Activated CD4-positive, alpha-beta T cell treated with anti-CD3 and anti-CD28 coated beads, Interleukin-2, amount 10 ng/mL, durations not matched to agents 7 days and 5 days (primary cell): Measurements from ENCODE around the gene C16orf96. TPM values are rescaled to one million over a fixed set of nuclear protein-coding genes. Genes with fewer than 3 reads are reported as not detected.
"Not testable (repeated sequence)": the region's sequence is repeated elsewhere in the genome, so short reads cannot be mapped to it uniquely, and the experiment has no call there.

Experiments
- CTCF ChIA-PET: fragments of 350-600 bp; sonication (Branson Sonifier 250); formaldehyde crosslinking; loops from one replicate; lab custom pipeline; 2021; ENCODE audit warnings: antibody characterized with exemption; lab: Charles Lee
- POLR2A ChIA-PET: fragments of 350-600 bp; sonication (Branson Sonifier 250); formaldehyde crosslinking; loops from one replicate; lab custom pipeline; 2021; ENCODE audit warnings: antibody characterized with exemption; lab: Charles Lee
- DNase-seq: peaks from one replicate; pipeline ENCODE4 v3.0.0-alpha.2; 2020
- H3K27ac Mint-ChIP-seq: one replicate; pipeline ENCODE4 v1.8.0; 2021; ENCODE audit warnings: mild to moderate bottlenecking, moderate library complexity, mixed read lengths
- H3K27me3 Mint-ChIP-seq: one replicate; pipeline ENCODE4 v1.8.0; 2021; ENCODE audit warnings: mixed read lengths
- H3K36me3 Mint-ChIP-seq: one replicate; pipeline ENCODE4 v1.8.0; 2021; ENCODE audit warnings: low read depth, mixed read lengths
- H3K4me1 Mint-ChIP-seq: one replicate; pipeline ENCODE4 v1.8.0; 2021; ENCODE audit warnings: mixed read lengths
- H3K4me3 Mint-ChIP-seq: one replicate; pipeline ENCODE4 v1.8.0; 2021; ENCODE audit warnings: mild to moderate bottlenecking, moderate library complexity, mixed read lengths
- H3K9me3 Mint-ChIP-seq: one replicate; pipeline ENCODE4 v1.8.0; 2021; ENCODE audit warnings: mixed read lengths
- total RNA-seq, 2 experiments: library from RNA; stranded (reverse); gene quantifications; one replicate each; pipeline ENCODE4 v1.2.3, GENCODE V29; 2021

The C16orf96 gene
- total RNA-seq, 2 experiments from 2014 or later = 0.21 to 0.22 TPM

- peaks cover 12% of the 10 kb centered on the region for H3K36me3 Mint-ChIP-seq
- ChIA-PET POLR2A (no interaction called here), CTCF (interaction anchor here (1.8 kb wide), 1 partner anchor 8 kb away, joined by 4 read pairs; no protein-coding TSS in a partner anchor)
- no peak overlapping the region for H3K4me3 Mint-ChIP-seq
- DNase-seq = no peak
- no peak overlapping the region for H3K27ac Mint-ChIP-seq
- peaks cover 6% of the 10 kb centered on the region for H3K9me3 Mint-ChIP-seq
- peaks cover 10% of the 10 kb centered on the region for H3K4me1 Mint-ChIP-seq
- H3K27me3 Mint-ChIP-seq = peaks cover 5% of the 10 kb centered on the region
These were observed 11.7 kb upstream of the C16orf96 start for GRCh38 chr16:4544473-4544872.

- no peak for DNase-seq
- peaks cover 10% of the 10 kb centered on the region for H3K4me1 Mint-ChIP-seq
- H3K4me3 Mint-ChIP-seq = no peak overlapping the region
- H3K9me3 Mint-ChIP-seq = no peaks in the 10 kb centered on the region
- H3K27me3 Mint-ChIP-seq = peaks cover 6% of the 10 kb centered on the region
- POLR2A ChIA-PET = interaction anchor here (1.2 kb wide), 1 partner anchor 9 kb away, joined by 3 read pairs; the partner anchor contains the start of gene CDIP1
- CTCF ChIA-PET = interaction anchor here (0.7 to 1.8 kb wide), 13 partner anchors 9 to 231 kb away, joined by 3 to 19 read pairs (median 4); partner anchors contain the start of genes CDIP1 and HMOX2
- no peaks in the 10 kb centered on the region for H3K36me3 Mint-ChIP-seq
- no peak overlapping the region for H3K27ac Mint-ChIP-seq
These were observed 8.0 kb upstream of the C16orf96 start for GRCh38 chr16:4548124-4548523.

- no peak for DNase-seq
- peaks cover 4% of the 10 kb centered on the region for H3K27me3 Mint-ChIP-seq
- no peaks in the 10 kb centered on the region for H3K36me3 Mint-ChIP-seq
- CTCF ChIA-PET = interaction anchor here (0.6 to 1.5 kb wide), 5 partner anchors 10 to 338 kb away, joined by 3 to 9 read pairs (median 3); no protein-coding TSS in a partner anchor
- H3K4me3 Mint-ChIP-seq = no peak overlapping the region
- no peaks in the 10 kb centered on the region for H3K9me3 Mint-ChIP-seq
- H3K27ac Mint-ChIP-seq = no peak overlapping the region
- POLR2A ChIA-PET = no interaction called here
- peaks cover 10% of the 10 kb centered on the region for H3K4me1 Mint-ChIP-seq
These were observed 5.5 kb upstream of the C16orf96 start for GRCh38 chr16:4550591-4550990.

GRCh38 chr16:4552541-4552940, 3.6 kb upstream of the C16orf96 start:
- Mint-ChIP-seq H3K4me3 (no peak overlapping the region), H3K4me1 (peaks cover 8% of the 10 kb centered on the region), H3K36me3 (no peaks in the 10 kb centered on the region), H3K27ac (no peak overlapping the region), H3K9me3 (no peaks in the 10 kb centered on the region), H3K27me3 (peaks cover 3% of the 10 kb centered on the region)
- ChIA-PET POLR2A (no interaction called here), CTCF (interaction anchor here (0.6 to 2.1 kb wide), 6 partner anchors 38 to 137 kb away, joined by 3 to 6 read pairs (median 4); partner anchors contain the start of gene HMOX2)
- no peak for DNase-seq

GRCh38 chr16:4556580-4556979, 440 bp downstream of the C16orf96 start:
- Mint-ChIP-seq H3K27ac (no peak overlapping the region), H3K4me3 (no peak overlapping the region), H3K36me3 (no peaks in the 10 kb centered on the region), H3K4me1 (no peaks in the 10 kb centered on the region), H3K9me3 (no peaks in the 10 kb centered on the region), H3K27me3 (peaks cover 3% of the 10 kb centered on the region)
- ChIA-PET CTCF (interaction anchor here (1.0 kb wide), 1 partner anchor 51 kb away, joined by 6 read pairs; no protein-coding TSS in a partner anchor), POLR2A (no interaction called here)
- DNase-seq = no peak

GRCh38 chr16:4557973-4558372, 1.8 kb downstream of the C16orf96 start:
- Mint-ChIP-seq H3K27me3 (no peaks in the 10 kb centered on the region), H3K4me1 (no peaks in the 10 kb centered on the region), H3K9me3 (no peaks in the 10 kb centered on the region), H3K4me3 (no peak overlapping the region), H3K36me3 (no peaks in the 10 kb centered on the region), H3K27ac (no peak overlapping the region)
- DNase-seq = no peak
- ChIA-PET CTCF (interaction anchor here (1.5 kb wide), 1 partner anchor 36 kb away, joined by 3 read pairs; no protein-coding TSS in a partner anchor), POLR2A (no interaction called here)

GRCh38 chr16:4561596-4561995, 5.5 kb downstream of the C16orf96 start:
- no peaks in the 10 kb centered on the region for H3K27me3 Mint-ChIP-seq
- no peaks in the 10 kb centered on the region for H3K36me3 Mint-ChIP-seq
- CTCF ChIA-PET = interaction anchor here (1.3 to 2.8 kb wide), 2 partner anchors 13 to 17 kb away, joined by 3 to 8 read pairs; no protein-coding TSS in a partner anchor
- POLR2A ChIA-PET = no interaction called here
- no peak overlapping the region for H3K4me3 Mint-ChIP-seq
- peaks cover 2% of the 10 kb centered on the region for H3K4me1 Mint-ChIP-seq
- no peaks in the 10 kb centered on the region for H3K9me3 Mint-ChIP-seq
- H3K27ac Mint-ChIP-seq = no peak overlapping the region
- DNase-seq = no peak

- Mint-ChIP-seq H3K36me3 (no peaks in the 10 kb centered on the region), H3K4me3 (no peak overlapping the region), H3K27me3 (no peaks in the 10 kb centered on the region), H3K27ac (no peak overlapping the region), H3K9me3 (no peaks in the 10 kb centered on the region), H3K4me1 (peaks cover 2% of the 10 kb centered on the region)
- CTCF ChIA-PET = interaction anchor here (0.5 to 1.3 kb wide), 2 partner anchors 9 to 722 kb away, joined by 4 read pairs; no protein-coding TSS in a partner anchor
- DNase-seq = no peak
- POLR2A ChIA-PET = no interaction called here
These were observed 8.6 kb downstream of the C16orf96 start for GRCh38 chr16:4564661-4565267.

- DNase-seq = no peak
- Mint-ChIP-seq H3K27ac (no peak overlapping the region), H3K36me3 (no peaks in the 10 kb centered on the region), H3K27me3 (no peaks in the 10 kb centered on the region), H3K9me3 (no peaks in the 10 kb centered on the region), H3K4me1 (peaks cover 6% of the 10 kb centered on the region), H3K4me3 (no peak overlapping the region)
- ChIA-PET CTCF (no interaction called here), POLR2A (no interaction called here)
These were observed 10.0 kb downstream of the C16orf96 start for GRCh38 chr16:4566144-4566543.

- Mint-ChIP-seq H3K27me3 (no peaks in the 10 kb centered on the region), H3K27ac (no peak overlapping the region), H3K4me1 (peaks cover 13% of the 10 kb centered on the region), H3K9me3 (no peaks in the 10 kb centered on the region), H3K4me3 (no peak overlapping the region), H3K36me3 (no peaks in the 10 kb centered on the region)
- POLR2A ChIA-PET = no interaction called here
- no peak for DNase-seq
- CTCF ChIA-PET = interaction anchor here (0.7 kb wide), 1 partner anchor 81 kb away, joined by 3 read pairs; no protein-coding TSS in a partner anchor
These were observed 13.9 kb downstream of the C16orf96 start for GRCh38 chr16:4570086-4570485.

- H3K27ac Mint-ChIP-seq = no peak overlapping the region
- H3K36me3 Mint-ChIP-seq = no peaks in the 10 kb centered on the region
- peaks cover 13% of the 10 kb centered on the region for H3K4me1 Mint-ChIP-seq
- ChIA-PET POLR2A (no interaction called here), CTCF (interaction anchor here (0.6 to 1.3 kb wide), 4 partner anchors 14 to 86 kb away, joined by 3 to 5 read pairs (median 4); no protein-coding TSS in a partner anchor)
- H3K4me3 Mint-ChIP-seq = no peak overlapping the region
- H3K27me3 Mint-ChIP-seq = no peaks in the 10 kb centered on the region
- DNase-seq = no peak
- no peaks in the 10 kb centered on the region for H3K9me3 Mint-ChIP-seq
These were observed 14.7 kb downstream of the C16orf96 start for GRCh38 chr16:4570688-4571321.

- ChIA-PET CTCF (interaction anchor here (0.7 to 1.4 kb wide), 2 partner anchors 13 to 52 kb away, joined by 3 to 8 read pairs; partner anchors contain the start of gene MGRN1), POLR2A (no interaction called here)
- Mint-ChIP-seq H3K9me3 (no peaks in the 10 kb centered on the region), H3K4me1 (peaks cover 10% of the 10 kb centered on the region), H3K27me3 (no peaks in the 10 kb centered on the region), H3K4me3 (no peak overlapping the region), H3K27ac (no peak overlapping the region), H3K36me3 (no peaks in the 10 kb centered on the region)
- no peak for DNase-seq
These were observed 16.6 kb downstream of the C16orf96 start for GRCh38 chr16:4572715-4573114.

GRCh38 chr16:4573926-4574325, 17.8 kb downstream of the C16orf96 start:
- H3K4me3 Mint-ChIP-seq, H3K36me3 Mint-ChIP-seq, POLR2A ChIA-PET, H3K27ac Mint-ChIP-seq, DNase-seq, H3K27me3 Mint-ChIP-seq, H3K9me3 Mint-ChIP-seq: not testable (repeated sequence)
- peaks cover 10% of the 10 kb centered on the region for H3K4me1 Mint-ChIP-seq
- CTCF ChIA-PET = interaction anchor here (0.5 to 1.9 kb wide), 4 partner anchors 9 to 212 kb away, joined by 3 to 4 read pairs (median 3); no protein-coding TSS in a partner anchor
